Measurements from ENCODE around the gene PSMG4.

Gene PSMG4

DNA sequence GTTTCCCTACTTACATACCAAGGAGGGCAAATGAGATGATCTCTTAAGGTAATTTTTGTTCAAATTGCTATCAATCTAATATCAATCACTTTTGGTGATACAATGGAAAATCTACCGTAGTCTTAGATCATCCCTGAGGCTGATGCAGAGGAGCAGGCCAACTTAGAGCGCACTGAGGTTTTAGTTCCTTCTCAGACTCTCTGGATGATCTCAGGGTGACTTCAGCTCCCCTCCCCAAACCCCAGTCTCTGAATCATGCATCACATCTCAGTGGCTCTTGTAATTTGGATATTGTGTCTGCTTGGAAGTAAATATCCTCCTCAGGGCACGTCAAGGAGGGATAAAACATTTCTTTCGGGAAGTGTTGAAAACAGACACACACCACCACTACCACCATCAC, 37.2 kb upstream of the PSMG4 start:
- peaks cover 8% of the 10 kb centered on the region; the same call in 1 of the 2 replicates for H3K79me2 ChIP-seq (ENCODE audit: insufficient read depth, low read length)
- no peak overlapping the region for H3K4me3 ChIP-seq (ENCODE audit: insufficient read depth, low read length, poor library complexity, severe bottlenecking)
- no peaks in the 10 kb centered on the region for H4K20me1 ChIP-seq (ENCODE audit: low read depth, low read length)
- H3K9me2 ChIP-seq (replicated peaks; ENCODE audit: insufficient read depth, low read length): no peaks in the 10 kb centered on the region
- no peak overlapping the region for H3K4me2 ChIP-seq (ENCODE audit: low read depth, low read length, poor library complexity, severe bottlenecking)
- H3K9me3 ChIP-seq (ENCODE audit: insufficient read depth, low read length): no peaks in the 10 kb centered on the region
- no peak for TF ChIP-seq EZH2phosphoT487 (conservative IDR thresholded peaks at IDR 0.05; ENCODE audit: low read length)
- TF ChIP-seq, protein P1, sequence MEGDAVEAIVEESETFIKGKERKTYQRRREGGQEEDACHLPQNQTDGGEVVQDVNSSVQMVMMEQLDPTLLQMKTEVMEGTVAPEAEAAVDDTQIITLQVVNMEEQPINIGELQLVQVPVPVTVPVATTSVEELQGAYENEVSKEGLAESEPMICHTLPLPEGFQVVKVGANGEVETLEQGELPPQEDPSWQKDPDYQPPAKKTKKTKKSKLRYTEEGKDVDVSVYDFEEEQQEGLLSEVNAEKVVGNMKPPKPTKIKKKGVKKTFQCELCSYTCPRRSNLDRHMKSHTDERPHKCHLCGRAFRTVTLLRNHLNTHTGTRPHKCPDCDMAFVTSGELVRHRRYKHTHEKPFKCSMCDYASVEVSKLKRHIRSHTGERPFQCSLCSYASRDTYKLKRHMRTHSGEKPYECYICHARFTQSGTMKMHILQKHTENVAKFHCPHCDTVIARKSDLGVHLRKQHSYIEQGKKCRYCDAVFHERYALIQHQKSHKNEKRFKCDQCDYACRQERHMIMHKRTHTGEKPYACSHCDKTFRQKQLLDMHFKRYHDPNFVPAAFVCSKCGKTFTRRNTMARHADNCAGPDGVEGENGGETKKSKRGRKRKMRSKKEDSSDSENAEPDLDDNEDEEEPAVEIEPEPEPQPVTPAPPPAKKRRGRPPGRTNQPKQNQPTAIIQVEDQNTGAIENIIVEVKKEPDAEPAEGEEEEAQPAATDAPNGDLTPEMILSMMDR (IDR thresholded peaks at IDR 0.05; ENCODE audit: insufficient read depth, low read length, poor library complexity, severe bottlenecking): no peak
- H3K27ac ChIP-seq (ENCODE audit: low read depth, low read length): no peak overlapping the region
- peaks cover 15% of the 10 kb centered on the region; the same call in 1 of the 2 replicates for H3K36me3 ChIP-seq (ENCODE audit: low read length)
- H2AFZ ChIP-seq (ENCODE audit: low read depth, low read length, severe bottlenecking): no peak overlapping the region
- H3K27me3 ChIP-seq (ENCODE audit: low read length): no peaks in the 10 kb centered on the region
- peaks cover 24% of the 10 kb centered on the region; the same call in 1 of the 2 replicates for H3F3A ChIP-seq (ENCODE audit: insufficient read depth)
- no peak overlapping the region for H3K9ac ChIP-seq (ENCODE audit: low read length)

DNA sequence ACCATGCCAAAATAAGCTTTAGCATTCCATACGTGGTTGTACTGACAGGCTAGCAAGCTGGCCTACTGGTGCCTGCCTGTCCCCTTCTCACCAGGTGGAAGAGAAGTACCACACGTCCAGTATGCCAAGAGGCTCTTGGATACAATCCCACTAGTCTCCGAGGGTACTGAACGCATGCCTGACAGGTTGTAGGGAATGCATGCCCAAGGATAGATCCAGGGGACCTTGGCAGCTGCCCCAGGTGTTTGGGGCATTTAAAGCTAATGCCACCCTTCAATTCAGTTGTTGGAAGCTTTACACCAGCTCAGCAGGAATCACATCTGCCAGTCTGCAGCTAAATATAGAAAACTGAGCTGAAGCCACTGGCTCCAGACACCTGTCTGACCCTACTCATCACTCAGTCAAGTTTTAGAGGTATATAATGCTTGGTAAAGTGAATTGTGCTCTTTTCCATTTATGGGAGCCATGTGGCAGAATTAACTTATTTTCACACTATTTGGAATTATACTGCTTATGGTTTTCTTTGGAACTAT, 36.2 kb upstream of the PSMG4 start:
- Histone ChIP-seq H3K4me2 (ENCODE audit: low read depth, low read length, poor library complexity, severe bottlenecking) (no peak overlapping the region), H3K27me3 (ENCODE audit: low read length) (no peaks in the 10 kb centered on the region), H2AFZ (ENCODE audit: low read depth, low read length, severe bottlenecking) (no peak overlapping the region), H4K20me1 (ENCODE audit: low read depth, low read length) (no peaks in the 10 kb centered on the region), H3K9ac (ENCODE audit: low read length) (no peak overlapping the region), H3K4me3 (ENCODE audit: insufficient read depth, low read length, poor library complexity, severe bottlenecking) (no peak overlapping the region), H3K36me3 (ENCODE audit: low read length) (peaks cover 15% of the 10 kb centered on the region; the same call in 1 of the 2 replicates), H3K9me2 (replicated peaks; ENCODE audit: insufficient read depth, low read length) (no peaks in the 10 kb centered on the region), H3K9me3 (ENCODE audit: insufficient read depth, low read length) (no peaks in the 10 kb centered on the region), H3K27ac (ENCODE audit: low read depth, low read length) (no peak overlapping the region), H3K79me2 (ENCODE audit: insufficient read depth, low read length) (peaks cover 9% of the 10 kb centered on the region; the same call in 1 of the 2 replicates), H3F3A (ENCODE audit: insufficient read depth) (peaks cover 24% of the 10 kb centered on the region; the same call in 1 of the 2 replicates)
- no peak for TF ChIP-seq EZH2phosphoT487 (conservative IDR thresholded peaks at IDR 0.05; ENCODE audit: low read length)
- TF ChIP-seq, protein P1 (IDR thresholded peaks at IDR 0.05; ENCODE audit: insufficient read depth, low read length, poor library complexity, severe bottlenecking): no peak

DNA sequence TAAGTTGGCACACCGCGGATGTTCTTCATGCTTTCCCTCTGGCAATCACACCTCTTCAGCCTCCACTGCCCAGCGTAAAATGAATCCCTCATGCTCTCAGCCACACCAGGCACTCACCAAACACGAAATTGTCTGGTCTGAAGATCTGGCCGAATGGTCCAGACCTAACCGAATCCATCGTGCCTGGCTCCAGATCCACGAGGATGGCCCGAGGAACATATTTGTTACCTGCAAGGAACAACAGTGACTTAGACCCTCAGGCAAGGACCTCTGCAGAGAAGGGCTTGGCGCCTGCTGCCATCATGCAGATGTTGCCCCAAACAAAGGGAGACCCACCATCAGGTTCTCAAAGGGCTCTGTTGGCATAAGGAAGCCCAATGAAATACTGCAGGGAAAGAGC, 32.7 kb upstream of the PSMG4 start:
- Histone ChIP-seq H3K9me3 (ENCODE audit: insufficient read depth, low read length) (no peaks in the 10 kb centered on the region), H3K4me3 (ENCODE audit: insufficient read depth, low read length, poor library complexity, severe bottlenecking) (peak overlapping the region; percentile 59), H3K27me3 (ENCODE audit: low read length) (no peaks in the 10 kb centered on the region)

More for the DNA sequence above, 32.7 kb upstream of the PSMG4 start:
- no peaks in the 10 kb centered on the region for H3K9me2 ChIP-seq (replicated peaks; ENCODE audit: insufficient read depth, low read length)
- H3F3A ChIP-seq (ENCODE audit: insufficient read depth): peaks cover 30% of the 10 kb centered on the region
- H3K79me2 ChIP-seq (ENCODE audit: insufficient read depth, low read length): peaks cover 9% of the 10 kb centered on the region; the same call in 1 of the 2 replicates
- H3K36me3 ChIP-seq (ENCODE audit: low read length): peaks cover 15% of the 10 kb centered on the region; the same call in 1 of the 2 replicates
- H3K9ac ChIP-seq (ENCODE audit: low read length): no peak overlapping the region
- H2AFZ ChIP-seq (ENCODE audit: low read depth, low read length, severe bottlenecking): no peak overlapping the region
- no peak overlapping the region for H3K27ac ChIP-seq (ENCODE audit: low read depth, low read length)
- no peaks in the 10 kb centered on the region for H4K20me1 ChIP-seq (ENCODE audit: low read depth, low read length)
- peak overlapping the region; percentile 66 for H3K4me2 ChIP-seq (ENCODE audit: low read depth, low read length, poor library complexity, severe bottlenecking)
- TF ChIP-seq EZH2phosphoT487 (conservative IDR thresholded peaks at IDR 0.05; ENCODE audit: low read length): no peak
- TF ChIP-seq, protein P1 (IDR thresholded peaks at IDR 0.05; ENCODE audit: insufficient read depth, low read length, poor library complexity, severe bottlenecking): no peak
